GM12801 (cell line): Measurements from ENCODE around the gene TMEM127.

Experiments used
- CTCF ChIP-seq: IDR thresholded peaks from one replicate; pipeline ENCODE4 v1.5.1; 2011; ENCODE audit warnings: control low read depth; ENCODE audit not compliant: insufficient read length; ENCODE audit errors: extremely low read depth

TMEM127 gene

GRCh38 chr2:96236882-96237281, 28.9 kb downstream of the TMEM127 start:
- no peak for TF ChIP-seq CTCF

- no peak for TF ChIP-seq CTCF
Measured at GRCh38 chr2:96233880-96234316, 31.9 kb downstream of the TMEM127 start.

GRCh38 chr2:96233436-96233835, 32.4 kb downstream of the TMEM127 start:
- TF ChIP-seq CTCF, result no peak

GRCh38 chr2:96231316-96231715, 34.5 kb downstream of the TMEM127 start:
- TF ChIP-seq CTCF, result no peak

- TF ChIP-seq CTCF, result no peak
Measured at GRCh38 chr2:96225016-96225533, 40.7 kb downstream of the TMEM127 start.

- no peak for TF ChIP-seq CTCF
Measured at GRCh38 chr2:96218508-96219131, 47.2 kb downstream of the TMEM127 start.

GRCh38 chr2:96214554-96214953, 51.2 kb downstream of the TMEM127 start:
- TF ChIP-seq CTCF, result no peak
